Lung (tissue), 12 donors: ENCODE measurements around the gene ATP5ME. TPM values are rescaled to one million over a fixed set of nuclear protein-coding genes. Genes with fewer than 3 reads are reported as not detected.

ENCODE experiments used
- ATAC-seq: fragments of 200-7000 bp; cut with Tn5 transposase; one replicate; pipeline ENCODE4 v1.9.1; 2020; ENCODE audit warnings: moderate number of reproducible peaks; ENCODE audit not compliant: insufficient read depth, low FRiP score
- DNase-seq, 3 donors: peaks; one replicate each; pipeline ENCODE4 v3.0.0-alpha.2; 2013 to 2017
- H3K27ac ChIP-seq, 2 donors: one replicate each; pipeline ENCODE4 v1.5.1; 2013; ENCODE audit warnings: mild to moderate bottlenecking in 2 of 2, moderate library complexity in 2 of 2, control low read depth in 1 of 2, inconsistent platforms in 1 of 2, low read depth in 1 of 2, low read length in 1 of 2
- H3K27me3 ChIP-seq, 3 donors: one replicate each; pipeline ENCODE4 v1.5.1; 2013; ENCODE audit warnings: low read length in 2 of 3; ENCODE audit not compliant: control insufficient read depth in 3 of 3, insufficient read depth in 3 of 3
- H3K36me3 ChIP-seq, 4 donors: one replicate each; pipeline ENCODE4 v1.5.1; 2013; ENCODE audit warnings: low read length in 4 of 4, mild to moderate bottlenecking in 1 of 4, moderate library complexity in 1 of 4; ENCODE audit not compliant: control insufficient read depth in 4 of 4, insufficient read depth in 4 of 4
- H3K4me1 ChIP-seq, 5 donors: one replicate each; pipeline ENCODE4 v1.5.1; 2013; ENCODE audit warnings: low read length in 5 of 5, mild to moderate bottlenecking in 2 of 5, moderate library complexity in 1 of 5; ENCODE audit not compliant: control insufficient read depth in 5 of 5, insufficient read depth in 5 of 5
- H3K4me3 ChIP-seq: one replicate; pipeline ENCODE4 v1.5.1; 2013; ENCODE audit warnings: mild to moderate bottlenecking, control low read depth, moderate library complexity
- H3K9ac ChIP-seq, 2 donors: one replicate each; pipeline ENCODE4 v1.5.1; 2013; ENCODE audit warnings: low read length in 2 of 2, control low read depth in 1 of 2; ENCODE audit not compliant: insufficient read depth in 1 of 2
- H3K9me3 ChIP-seq, 4 donors: one replicate each; pipeline ENCODE4 v1.5.1; 2013; ENCODE audit warnings: low read length in 3 of 4, mild to moderate bottlenecking in 1 of 4, moderate library complexity in 1 of 4; ENCODE audit not compliant: control insufficient read depth in 4 of 4, insufficient read depth in 3 of 4
- WGBS, 2 donors: extraction: QIAGEN DNeasy Blood & Tissue Kit; methylation state at CpG; one replicate each; pipeline ENCODE4 v1.1.7; 2013; 5-methylcytosine and 5-hydroxymethylcytosine counted together
- polyA plus RNA-seq, 2 donors: library from polyadenylated mRNA; stranded (reverse); fragments of 200-250 nt; gene quantifications; one replicate each; pipeline ENCODE4 v1.2.1, GENCODE V29; 2013
- total RNA-seq, 2 donors: library from RNA; depleted of rRNA in 1 of 2; stranded (reverse); fragments of >200 nt in 1 of 2; gene quantifications; one replicate each; pipeline ENCODE4 v1.2.1, GENCODE V29; 2014 to 2021
- TF ChIP-seq, protein P1 (sequence below): IDR thresholded peaks from 2 replicates; pipeline ENCODE4 v1.5.1; 2012; ENCODE audit warnings: mild to moderate bottlenecking; ENCODE audit errors: control extremely low read depth, extremely low read depth
- donor health status: control.
- donor health status: control.
- donor health status: Bipolar disorder and iron deficiency.
- donor health status: healthy.
- donor health status: DM: yes; HTN: yes; CAD: no.

ATP5ME gene
- total and polyA plus RNA-seq, 4 donors, result 161 to 997 (median 262) TPM

DNA sequence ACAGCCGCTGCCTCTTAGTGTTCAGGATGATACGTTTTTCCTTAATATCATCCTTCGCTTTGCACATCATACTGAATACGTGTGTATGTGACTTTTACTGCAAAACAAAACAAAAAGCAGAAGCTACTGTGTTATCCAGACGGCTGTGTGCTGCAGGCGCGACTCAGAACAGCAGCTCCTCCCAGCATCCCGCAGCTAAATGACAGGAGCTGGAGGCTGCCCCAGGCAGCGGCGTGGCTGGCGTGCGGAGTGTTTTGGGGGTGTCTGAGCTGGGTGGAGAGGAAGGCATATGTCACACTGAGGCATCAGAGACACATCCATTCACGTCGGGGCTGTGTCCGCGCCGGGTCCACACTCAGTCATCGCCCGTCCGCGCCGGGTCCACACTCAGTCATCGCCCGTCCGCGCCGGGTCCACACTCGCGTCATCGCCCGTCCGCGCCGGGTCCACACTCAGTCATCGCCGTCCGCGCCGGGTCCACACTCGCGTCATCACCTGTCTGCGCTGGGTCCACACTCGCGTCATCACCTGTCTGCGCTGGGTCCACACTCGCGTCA is 48.2 kb upstream of the ATP5ME start:
- Histone ChIP-seq H3K36me3 (peaks cover 0 to 11% (median 5%) of the 10 kb centered on the region in 4 donors), H3K27me3 (no peaks in the 10 kb centered on the region), H3K4me3 (no peak overlapping the region), H3K27ac (no peak overlapping the region), H3K9ac (no peak overlapping the region), H3K9me3 (no peaks in the 10 kb centered on the region), H3K4me1 (peaks cover 0 to 23% (median 0%) of the 10 kb centered on the region in 5 donors)
- TF ChIP-seq, protein P1, sequence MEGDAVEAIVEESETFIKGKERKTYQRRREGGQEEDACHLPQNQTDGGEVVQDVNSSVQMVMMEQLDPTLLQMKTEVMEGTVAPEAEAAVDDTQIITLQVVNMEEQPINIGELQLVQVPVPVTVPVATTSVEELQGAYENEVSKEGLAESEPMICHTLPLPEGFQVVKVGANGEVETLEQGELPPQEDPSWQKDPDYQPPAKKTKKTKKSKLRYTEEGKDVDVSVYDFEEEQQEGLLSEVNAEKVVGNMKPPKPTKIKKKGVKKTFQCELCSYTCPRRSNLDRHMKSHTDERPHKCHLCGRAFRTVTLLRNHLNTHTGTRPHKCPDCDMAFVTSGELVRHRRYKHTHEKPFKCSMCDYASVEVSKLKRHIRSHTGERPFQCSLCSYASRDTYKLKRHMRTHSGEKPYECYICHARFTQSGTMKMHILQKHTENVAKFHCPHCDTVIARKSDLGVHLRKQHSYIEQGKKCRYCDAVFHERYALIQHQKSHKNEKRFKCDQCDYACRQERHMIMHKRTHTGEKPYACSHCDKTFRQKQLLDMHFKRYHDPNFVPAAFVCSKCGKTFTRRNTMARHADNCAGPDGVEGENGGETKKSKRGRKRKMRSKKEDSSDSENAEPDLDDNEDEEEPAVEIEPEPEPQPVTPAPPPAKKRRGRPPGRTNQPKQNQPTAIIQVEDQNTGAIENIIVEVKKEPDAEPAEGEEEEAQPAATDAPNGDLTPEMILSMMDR, result no peak
- 95 to 96% methylated on average over 47 of the region's 47 CpGs for WGBS, 2 donors
- no peak for DNase-seq
- ATAC-seq, result no peak

DNA sequence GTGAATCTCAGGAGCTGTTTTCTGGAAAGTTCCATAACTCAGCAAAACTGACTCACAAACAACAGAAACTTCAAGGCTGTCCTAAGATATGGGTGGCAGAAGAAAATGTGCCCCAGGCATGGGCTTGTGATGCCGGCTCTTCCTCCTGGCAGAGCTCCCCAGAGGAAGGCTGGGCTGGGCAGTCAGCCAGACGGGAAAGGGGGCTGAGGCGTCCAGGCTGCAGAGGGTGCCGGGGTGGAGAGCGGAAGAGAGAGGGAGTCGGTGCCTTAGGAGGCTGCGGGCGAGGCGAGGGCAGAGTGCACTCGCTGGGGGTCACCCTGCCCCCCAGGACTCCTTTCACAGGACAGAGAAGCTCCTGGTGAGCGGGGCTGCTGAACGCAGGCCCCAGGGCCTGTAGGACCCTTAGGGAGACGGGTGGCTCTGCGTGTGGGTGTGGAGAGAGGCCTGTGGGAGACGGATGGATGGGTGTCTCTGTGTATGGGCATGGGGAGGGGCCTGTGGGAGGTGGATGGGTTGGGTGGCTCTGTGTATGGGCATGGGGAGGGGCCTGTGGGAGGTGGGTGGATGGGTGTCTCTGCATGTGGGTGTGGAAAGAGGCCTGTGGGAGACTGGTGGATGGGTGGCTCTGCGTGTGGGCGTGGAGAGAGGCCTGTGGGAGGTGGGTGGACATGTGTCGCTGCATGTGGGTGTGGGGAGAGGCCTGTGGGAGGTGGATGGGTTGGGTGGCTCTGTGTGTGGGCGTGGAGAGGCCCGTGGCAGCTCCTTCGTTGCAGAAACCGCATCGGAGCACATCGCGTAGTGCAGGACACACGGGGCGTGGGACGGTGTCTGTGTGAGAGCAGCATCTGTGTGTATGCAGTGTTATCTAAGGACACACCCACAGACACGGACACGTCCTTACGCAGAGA is 47.4 kb upstream of the ATP5ME start:
- WGBS, 2 donors, result 67 to 74% methylated on average over 31 of the region's 31 CpGs
- Histone ChIP-seq H3K4me1 (peaks cover 0 to 17% (median 0%) of the 10 kb centered on the region in 5 donors), H3K4me3 (no peak overlapping the region), H3K27me3 (no peaks in the 10 kb centered on the region), H3K9ac (no peak overlapping the region), H3K27ac (no peak overlapping the region), H3K9me3 (no peaks in the 10 kb centered on the region), H3K36me3 (peaks cover 0 to 11% (median 5%) of the 10 kb centered on the region in 4 donors)
- ATAC-seq (peak; percentile 30), DNase-seq (peak in 2 of 3 donors; percentile 38 to 62)
- TF ChIP-seq, protein P1, result no peak

DNA sequence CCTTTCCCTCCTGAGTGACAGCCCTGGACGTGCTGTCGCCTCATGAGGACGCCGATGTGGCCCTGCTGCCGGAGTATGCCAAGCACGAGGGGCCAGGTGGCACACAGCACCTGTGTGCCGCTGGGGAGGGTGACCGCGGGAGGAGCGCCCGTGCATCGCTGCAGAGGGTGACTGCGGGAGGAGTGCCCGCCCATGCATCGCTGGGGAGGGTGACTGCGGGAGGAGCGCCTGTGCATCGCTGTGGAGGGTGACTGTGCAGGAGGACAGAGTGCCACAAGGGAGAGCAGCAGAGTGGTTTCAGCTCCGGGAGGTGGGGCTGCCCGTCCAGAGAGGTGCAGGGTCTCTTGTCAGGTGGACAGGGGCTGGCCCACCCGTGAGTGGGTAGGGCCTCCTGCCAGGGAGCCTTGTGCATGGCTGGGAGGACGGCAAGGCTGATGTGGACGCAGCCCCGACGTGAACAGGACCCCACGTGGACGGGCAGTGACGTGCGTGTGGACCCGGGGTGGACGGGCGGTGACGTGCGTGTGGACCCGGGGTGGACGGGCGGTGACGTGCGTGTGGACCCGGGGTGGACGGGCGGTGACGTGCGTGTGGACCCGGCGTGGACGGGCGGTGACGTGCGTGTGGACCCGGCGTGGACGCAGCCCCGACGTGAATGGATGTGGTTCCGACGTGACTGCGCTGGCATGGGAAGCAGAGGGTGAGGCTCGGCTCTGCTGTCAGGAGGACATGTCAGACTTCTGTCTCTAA is 46.2 kb upstream of the ATP5ME start:
- Histone ChIP-seq H3K9ac (no peak overlapping the region), H3K27ac (peak overlapping the region in 1 of 2 donors; percentile 52), H3K27me3 (no peaks in the 10 kb centered on the region), H3K4me3 (no peak overlapping the region), H3K4me1 (peaks cover 0 to 17% (median 0%) of the 10 kb centered on the region in 5 donors), H3K9me3 (no peaks in the 10 kb centered on the region), H3K36me3 (peaks cover 0 to 11% (median 5%) of the 10 kb centered on the region in 4 donors)
- TF ChIP-seq, protein P1, result no peak
- no peak for DNase-seq
- ATAC-seq, result no peak
- 95 to 97% methylated on average over 59 of the region's 59 CpGs for WGBS, 2 donors
